ENCODE results near the gene MYOG.

- TF ChIP-seq POLR2A (IDR thresholded peaks at IDR 0.05): no peak
- TF ChIP-seq, protein P1, sequence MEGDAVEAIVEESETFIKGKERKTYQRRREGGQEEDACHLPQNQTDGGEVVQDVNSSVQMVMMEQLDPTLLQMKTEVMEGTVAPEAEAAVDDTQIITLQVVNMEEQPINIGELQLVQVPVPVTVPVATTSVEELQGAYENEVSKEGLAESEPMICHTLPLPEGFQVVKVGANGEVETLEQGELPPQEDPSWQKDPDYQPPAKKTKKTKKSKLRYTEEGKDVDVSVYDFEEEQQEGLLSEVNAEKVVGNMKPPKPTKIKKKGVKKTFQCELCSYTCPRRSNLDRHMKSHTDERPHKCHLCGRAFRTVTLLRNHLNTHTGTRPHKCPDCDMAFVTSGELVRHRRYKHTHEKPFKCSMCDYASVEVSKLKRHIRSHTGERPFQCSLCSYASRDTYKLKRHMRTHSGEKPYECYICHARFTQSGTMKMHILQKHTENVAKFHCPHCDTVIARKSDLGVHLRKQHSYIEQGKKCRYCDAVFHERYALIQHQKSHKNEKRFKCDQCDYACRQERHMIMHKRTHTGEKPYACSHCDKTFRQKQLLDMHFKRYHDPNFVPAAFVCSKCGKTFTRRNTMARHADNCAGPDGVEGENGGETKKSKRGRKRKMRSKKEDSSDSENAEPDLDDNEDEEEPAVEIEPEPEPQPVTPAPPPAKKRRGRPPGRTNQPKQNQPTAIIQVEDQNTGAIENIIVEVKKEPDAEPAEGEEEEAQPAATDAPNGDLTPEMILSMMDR (IDR thresholded peaks at IDR 0.05 in 8 of 11, conservative IDR thresholded peaks at IDR 0.05 in 3 of 11): no peak
Measured at GRCh38 chr1:203077367-203077766, 8.4 kb downstream of the MYOG start.

Measured in spleen (tissue), 7 donors.